Measurements from ENCODE around the gene TNFRSF19.

Gene TNFRSF19

GRCh38 chr13:23554000-23554399 lies 16.2 kb upstream of the TNFRSF19 start:
- no peak overlapping the region for H3K4me2 ChIP-seq
- no peaks in the 10 kb centered on the region for H3K27me3 ChIP-seq (ENCODE audit: insufficient read depth, low read depth)
- H3K4me3 ChIP-seq (IDR thresholded peaks at IDR 0.05; ENCODE audit: insufficient read depth, low read depth, low read length): no peak overlapping the region
- no peak overlapping the region for H3K9ac ChIP-seq
- H3K36me3 ChIP-seq (ENCODE audit: insufficient read depth): no peaks in the 10 kb centered on the region
- H4K20me1 ChIP-seq (ENCODE audit: insufficient read depth): no peaks in the 10 kb centered on the region
- H3K4me1 ChIP-seq (ENCODE audit: low read depth, poor library complexity, severe bottlenecking): no peaks in the 10 kb centered on the region
- no peaks in the 10 kb centered on the region for H3K79me2 ChIP-seq (ENCODE audit: insufficient read depth, low read depth)
- H3K27ac ChIP-seq: no peak overlapping the region
- TF ChIP-seq CTCF (conservative IDR thresholded peaks at IDR 0.05; ENCODE audit: low read depth, low read length): no peak
- H2AFZ ChIP-seq (ENCODE audit: low read depth): no peak overlapping the region

GRCh38 chr13:23557043-23557442 lies 13.2 kb upstream of the TNFRSF19 start:
- no peak overlapping the region for H3K27ac ChIP-seq
- H2AFZ ChIP-seq (ENCODE audit: low read depth): no peak overlapping the region
- no peaks in the 10 kb centered on the region for H3K36me3 ChIP-seq (ENCODE audit: insufficient read depth)

GRCh38 chr13:23557733-23558132 lies 12.5 kb upstream of the TNFRSF19 start:
- TF ChIP-seq CTCF (conservative IDR thresholded peaks at IDR 0.05; ENCODE audit: low read depth, low read length): no peak
- H3K9ac ChIP-seq: no peak overlapping the region

More at GRCh38 chr13:23557043-23557442, 13.2 kb upstream of the TNFRSF19 start:
- Histone ChIP-seq H3K79me2 (ENCODE audit: insufficient read depth, low read depth) (no peaks in the 10 kb centered on the region), H3K9ac (no peak overlapping the region), H3K4me2 (no peak overlapping the region), H3K4me1 (ENCODE audit: low read depth, poor library complexity, severe bottlenecking) (no peaks in the 10 kb centered on the region), H3K27me3 (ENCODE audit: insufficient read depth, low read depth) (no peaks in the 10 kb centered on the region), H4K20me1 (ENCODE audit: insufficient read depth) (no peaks in the 10 kb centered on the region), H3K4me3 (IDR thresholded peaks at IDR 0.05; ENCODE audit: insufficient read depth, low read depth, low read length) (no peak overlapping the region)
- TF ChIP-seq CTCF (conservative IDR thresholded peaks at IDR 0.05; ENCODE audit: low read depth, low read length): no peak

GRCh38 chr13:23558675-23559536 lies 11.3 kb upstream of the TNFRSF19 start:
- H3K9ac ChIP-seq: no peak overlapping the region
- H2AFZ ChIP-seq (ENCODE audit: low read depth): no peak overlapping the region
- no peaks in the 10 kb centered on the region for H3K36me3 ChIP-seq (ENCODE audit: insufficient read depth)
- no peak overlapping the region for H3K4me2 ChIP-seq
- no peaks in the 10 kb centered on the region for H4K20me1 ChIP-seq (ENCODE audit: insufficient read depth)
- no peaks in the 10 kb centered on the region for H3K4me1 ChIP-seq (ENCODE audit: low read depth, poor library complexity, severe bottlenecking)
- H3K27ac ChIP-seq: no peak overlapping the region
- TF ChIP-seq CTCF (conservative IDR thresholded peaks at IDR 0.05; ENCODE audit: low read depth, low read length): no peak
- no peaks in the 10 kb centered on the region for H3K79me2 ChIP-seq (ENCODE audit: insufficient read depth, low read depth)
- H3K4me3 ChIP-seq (IDR thresholded peaks at IDR 0.05; ENCODE audit: insufficient read depth, low read depth, low read length): no peak overlapping the region
- H3K27me3 ChIP-seq (ENCODE audit: insufficient read depth, low read depth): no peaks in the 10 kb centered on the region

More at GRCh38 chr13:23557733-23558132, 12.5 kb upstream of the TNFRSF19 start:
- Histone ChIP-seq H3K27ac (no peak overlapping the region), H3K4me1 (ENCODE audit: low read depth, poor library complexity, severe bottlenecking) (no peaks in the 10 kb centered on the region), H3K4me3 (IDR thresholded peaks at IDR 0.05; ENCODE audit: insufficient read depth, low read depth, low read length) (no peak overlapping the region), H3K36me3 (ENCODE audit: insufficient read depth) (no peaks in the 10 kb centered on the region), H3K79me2 (ENCODE audit: insufficient read depth, low read depth) (no peaks in the 10 kb centered on the region), H3K27me3 (ENCODE audit: insufficient read depth, low read depth) (no peaks in the 10 kb centered on the region), H3K4me2 (no peak overlapping the region), H4K20me1 (ENCODE audit: insufficient read depth) (no peaks in the 10 kb centered on the region), H2AFZ (ENCODE audit: low read depth) (no peak overlapping the region)
